CD4-positive, alpha-beta T cell treated with Interleukin-15 for 4 hours (primary cell): Measurements from ENCODE around the gene SAT1.

Experiments used
- DNase-seq: peaks from one replicate; pipeline ENCODE4 v3.0.0-alpha.2; 2020; ENCODE audit warnings: low spot score

Gene SAT1

DNA sequence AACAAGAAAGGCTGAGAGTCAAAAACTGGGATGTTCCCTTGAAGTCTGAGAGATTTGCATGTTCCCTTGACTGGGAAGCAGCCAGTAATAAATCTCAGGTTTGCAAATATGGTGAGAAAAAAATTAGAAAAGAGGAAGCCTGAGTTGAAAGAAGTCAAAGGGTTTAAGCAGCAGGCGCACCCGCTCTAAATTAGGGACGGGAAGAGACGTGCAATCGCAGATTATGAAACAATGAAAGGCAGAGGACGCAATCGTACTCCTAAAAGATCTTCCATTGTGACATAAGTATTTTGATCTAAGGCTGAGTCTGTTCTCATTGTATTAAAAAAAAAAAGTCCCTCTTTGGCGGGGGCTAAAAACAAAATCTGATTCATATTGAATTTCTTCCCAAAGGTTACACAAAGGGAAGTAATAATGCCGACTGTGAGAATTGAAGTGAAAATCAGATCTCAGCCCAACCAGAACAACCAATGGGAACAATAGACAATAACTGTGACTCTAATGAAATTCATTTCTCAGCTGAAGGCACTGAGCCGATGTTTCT lies 28.2 kb downstream of the SAT1 start:
- DNase-seq, result no peak

DNA sequence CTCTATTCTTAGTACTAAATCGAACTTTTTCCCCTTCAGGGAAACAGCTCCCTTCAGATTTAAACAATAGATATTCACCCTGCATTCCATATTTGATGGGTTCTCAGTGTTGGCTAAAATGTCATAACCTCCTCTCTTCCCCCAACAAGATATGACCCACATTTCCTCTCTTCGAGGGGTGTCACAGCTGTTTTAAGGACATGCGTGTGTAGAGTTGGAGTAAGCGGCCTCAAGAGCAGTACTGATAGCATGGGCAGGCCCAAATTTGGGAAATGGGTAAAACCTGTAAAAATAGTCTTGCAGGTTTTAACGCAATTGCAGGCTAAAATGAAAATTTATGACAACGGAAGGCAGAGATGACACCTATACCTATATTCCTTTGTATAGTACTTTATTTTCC lies 28.7 kb downstream of the SAT1 start:
- no peak for DNase-seq

DNA sequence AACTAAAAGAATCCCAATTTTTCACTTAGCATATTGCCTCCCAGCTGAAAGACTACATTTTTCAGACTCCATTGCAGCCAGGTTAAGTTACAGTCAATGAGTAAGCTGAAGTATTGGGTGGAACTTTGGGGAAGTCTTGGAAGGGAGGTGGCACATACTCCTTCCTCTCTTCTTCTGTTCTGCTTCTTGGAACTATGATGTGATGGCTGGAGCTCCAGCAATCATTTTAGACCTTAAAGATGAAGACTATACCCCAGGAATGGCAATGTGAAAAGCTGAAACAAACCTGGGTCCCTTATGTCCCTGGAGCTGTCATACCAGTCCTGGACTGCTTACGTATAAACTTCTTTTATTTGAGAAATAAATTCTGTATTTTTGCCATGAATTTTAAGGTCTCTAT lies 30.8 kb downstream of the SAT1 start:
- no peak for DNase-seq

DNA sequence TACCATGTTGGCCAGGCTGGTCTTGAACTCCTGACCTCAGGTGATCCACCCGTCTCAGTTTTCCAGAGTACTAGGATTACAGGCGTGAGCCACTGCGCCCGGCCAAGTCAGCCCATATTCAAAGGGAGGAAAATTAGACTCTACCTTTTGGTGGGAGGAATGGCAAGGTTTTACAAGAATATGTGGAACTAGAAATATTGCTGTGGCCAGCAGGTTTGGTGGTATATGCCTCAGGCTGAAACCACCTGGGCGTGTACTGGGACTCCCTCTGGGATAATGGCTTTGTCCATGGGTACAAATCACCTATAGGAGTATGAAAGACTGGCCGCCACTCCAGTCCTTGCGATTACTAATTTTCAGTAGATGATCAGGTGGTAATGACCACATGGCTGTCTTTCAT lies 32.4 kb downstream of the SAT1 start:
- DNase-seq, result no peak

DNA sequence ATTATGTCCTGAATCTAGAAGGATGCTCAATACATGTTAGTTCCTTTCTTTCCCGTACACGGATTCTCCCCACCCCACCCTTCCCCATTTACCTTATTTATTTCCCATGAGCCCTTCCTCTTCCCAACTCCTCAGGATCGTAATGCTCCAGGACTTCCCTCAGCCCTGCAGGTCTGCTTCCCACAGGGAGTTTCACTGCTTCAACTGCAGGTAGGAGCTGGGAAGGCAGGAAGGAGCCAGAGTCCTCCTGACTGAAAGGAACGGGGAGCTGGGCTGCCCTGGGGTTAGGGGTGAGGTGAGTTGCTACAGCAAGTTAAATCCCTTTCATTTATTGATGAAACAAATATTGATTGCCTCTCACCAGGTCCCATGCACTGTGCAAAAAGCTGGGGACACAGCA lies 33.2 kb downstream of the SAT1 start:
- no peak for DNase-seq

DNA sequence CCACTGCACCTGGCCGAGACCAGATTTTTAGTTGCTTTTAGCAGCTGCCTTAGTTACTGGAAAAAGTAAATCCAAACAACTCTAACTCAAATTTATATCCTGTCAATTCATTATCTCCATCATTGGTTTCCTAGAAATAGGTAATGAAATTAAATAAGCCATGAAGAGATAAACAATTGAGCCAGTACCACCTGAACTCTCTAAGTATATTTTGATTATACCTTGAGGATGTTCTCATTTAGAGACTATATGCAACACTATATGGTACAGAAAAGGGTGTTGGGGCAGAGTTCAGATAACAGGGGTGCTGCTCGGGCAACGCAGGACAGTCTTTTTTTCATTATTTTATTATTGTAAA lies 35.0 kb downstream of the SAT1 start:
- no peak for DNase-seq

DNA sequence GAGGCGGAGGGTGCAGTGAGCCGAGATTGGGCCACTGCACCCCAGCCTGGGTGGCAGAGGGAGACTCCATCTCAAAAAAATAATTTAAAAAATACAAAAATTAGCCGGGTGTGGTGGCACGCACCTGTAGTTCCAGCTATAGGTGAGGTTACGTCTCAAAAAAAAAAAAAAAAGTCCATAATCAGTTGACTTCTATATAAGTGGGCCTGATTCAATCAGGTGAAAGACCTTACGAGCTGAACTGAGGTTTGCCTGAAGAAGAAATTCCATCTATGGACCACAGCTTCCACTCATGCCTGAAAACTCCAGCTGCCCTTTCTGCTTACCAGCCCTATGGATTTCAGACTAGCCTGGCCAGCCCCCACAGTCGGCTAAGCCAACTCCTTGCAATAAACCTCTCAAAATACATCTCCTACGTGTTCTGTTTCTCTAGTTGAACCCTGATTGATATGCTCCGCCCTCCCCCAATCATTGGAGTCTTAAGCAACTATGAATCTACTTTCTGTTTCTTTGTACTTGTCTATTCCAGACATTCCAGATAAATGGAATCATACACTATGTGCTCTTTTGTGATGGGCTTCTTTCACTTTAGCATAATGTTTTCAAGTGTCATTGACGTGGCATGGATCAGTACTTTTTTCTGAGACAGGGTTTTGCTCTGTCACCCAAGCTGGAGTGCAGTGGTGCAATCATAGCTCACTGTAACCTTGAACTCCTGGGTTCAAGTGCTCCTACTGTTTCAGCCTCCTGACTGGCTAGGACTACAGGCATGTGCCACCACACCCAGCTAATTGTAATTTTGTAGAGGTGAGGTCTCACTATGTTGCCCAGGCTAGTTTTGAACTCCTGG lies 36.6 kb downstream of the SAT1 start:
- no peak for DNase-seq

DNA sequence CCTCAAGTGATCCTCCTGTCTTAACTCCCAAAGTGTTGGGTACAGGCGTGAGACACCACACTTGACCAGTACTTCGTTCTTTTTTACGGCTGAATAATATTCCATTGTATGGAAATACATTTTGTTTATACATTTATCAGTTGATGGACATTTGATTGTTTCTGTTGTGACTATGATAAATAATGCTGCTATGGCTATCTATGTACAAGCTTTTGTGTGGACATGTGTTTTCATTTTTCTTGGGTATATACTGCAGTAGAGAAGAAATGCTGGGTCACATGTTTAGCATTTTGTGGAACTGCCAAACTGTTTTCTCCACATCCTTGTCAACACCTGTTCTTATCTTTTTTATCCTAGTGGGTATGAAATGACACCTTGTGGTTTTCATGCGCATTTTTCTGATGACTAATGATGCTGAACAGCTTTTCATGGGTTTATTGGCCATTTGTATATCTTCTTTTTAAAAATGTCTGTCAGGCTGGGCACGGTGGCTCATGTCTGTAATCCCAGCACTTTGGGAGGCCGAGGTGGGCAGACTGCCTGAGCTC lies 37.3 kb downstream of the SAT1 start:
- no peak for DNase-seq

DNA sequence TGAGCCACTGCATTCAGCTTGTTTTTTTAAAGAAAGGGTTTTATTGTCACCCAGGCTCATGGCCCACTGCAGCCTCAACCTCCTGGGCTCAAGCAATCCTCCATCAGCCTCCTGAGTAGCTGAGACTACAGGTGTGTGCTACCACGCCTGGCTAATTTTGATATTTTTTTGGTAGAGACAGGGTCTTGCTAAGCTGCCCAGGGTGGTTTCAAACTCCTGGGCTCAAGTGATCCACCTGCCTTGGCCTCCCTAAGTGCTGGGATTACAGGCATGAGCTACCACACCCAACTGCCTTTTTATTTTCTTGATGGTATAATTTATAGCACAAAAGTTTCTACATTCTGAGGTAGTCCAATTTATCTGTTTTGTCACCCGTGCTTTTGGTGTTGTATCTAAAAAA lies 38.9 kb downstream of the SAT1 start:
- DNase-seq, result no peak

DNA sequence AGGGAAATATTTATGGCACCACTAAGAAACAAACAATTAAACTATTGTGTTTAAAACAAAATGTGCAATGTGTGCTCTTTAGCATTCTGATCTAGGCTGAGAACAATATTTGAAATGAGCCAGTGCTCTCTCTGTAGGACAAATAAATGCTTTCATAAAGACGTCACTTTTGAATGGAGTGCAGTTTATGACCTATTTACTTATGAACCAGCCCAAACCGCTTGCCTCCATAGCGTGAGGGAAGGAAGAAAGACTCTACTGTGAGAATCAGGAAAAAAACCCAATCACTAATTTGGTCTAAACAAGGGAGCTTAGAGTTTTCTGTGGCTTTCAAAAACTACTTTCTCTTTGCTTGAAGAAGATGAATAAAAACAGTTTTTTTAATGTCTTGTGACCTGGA lies 39.4 kb downstream of the SAT1 start:
- no peak for DNase-seq

DNA sequence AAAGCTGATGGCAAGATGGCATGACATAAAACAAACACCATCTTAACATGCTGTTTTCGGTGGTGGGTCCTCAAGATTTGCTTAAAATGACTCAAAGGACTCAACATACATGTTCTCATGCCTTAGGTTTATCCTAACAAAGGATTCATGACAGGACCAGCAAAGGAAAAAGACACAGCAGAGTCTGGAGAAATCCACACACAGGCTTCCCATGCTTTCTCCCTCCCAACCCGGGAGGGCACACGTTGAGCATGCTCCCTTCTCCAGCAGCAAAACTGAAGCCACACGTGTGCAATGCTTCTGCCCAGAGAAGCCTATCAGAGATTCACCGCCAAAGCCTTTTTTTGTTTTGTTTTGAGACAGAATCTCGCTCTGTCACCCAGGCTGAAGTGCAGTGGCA lies 39.9 kb downstream of the SAT1 start:
- DNase-seq, result no peak

DNA sequence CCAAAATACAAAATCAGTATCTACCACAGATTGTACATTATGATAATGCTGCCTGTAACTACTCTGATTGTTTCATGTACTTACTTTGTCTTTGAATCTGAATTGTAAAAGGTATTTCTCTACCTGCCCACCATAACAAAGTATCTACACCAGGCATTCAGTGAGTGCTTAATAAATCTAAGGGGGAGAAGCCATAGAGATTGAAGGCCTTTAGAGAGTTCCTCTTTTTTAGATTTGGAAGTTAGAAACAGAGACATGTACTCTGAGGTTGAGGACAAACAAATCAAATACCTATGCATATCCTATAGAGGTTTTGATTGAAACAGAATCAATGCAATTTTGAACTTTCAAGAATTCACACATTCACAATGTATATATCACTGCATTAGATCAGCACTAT lies 42.7 kb downstream of the SAT1 start:
- DNase-seq, result no peak

DNA sequence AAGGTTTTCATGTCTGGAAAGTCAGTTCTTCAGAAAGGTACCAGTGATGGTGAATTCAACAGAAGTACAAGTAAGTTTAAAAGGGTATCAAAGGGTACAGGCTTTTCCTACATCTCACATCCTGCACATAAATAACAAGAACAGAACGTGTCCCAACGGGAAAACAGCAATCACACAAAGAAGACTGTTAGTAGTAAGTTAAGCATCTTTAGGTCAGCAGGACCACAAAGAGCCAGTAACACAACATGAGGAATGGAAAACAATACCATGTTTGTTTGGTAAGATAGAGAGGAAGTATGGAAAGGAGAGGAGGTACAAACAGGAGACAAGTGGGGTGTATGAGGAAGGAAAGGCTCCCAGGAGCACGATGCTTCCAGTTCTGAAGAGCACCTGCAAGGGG lies 43.2 kb downstream of the SAT1 start:
- DNase-seq, result no peak

DNA sequence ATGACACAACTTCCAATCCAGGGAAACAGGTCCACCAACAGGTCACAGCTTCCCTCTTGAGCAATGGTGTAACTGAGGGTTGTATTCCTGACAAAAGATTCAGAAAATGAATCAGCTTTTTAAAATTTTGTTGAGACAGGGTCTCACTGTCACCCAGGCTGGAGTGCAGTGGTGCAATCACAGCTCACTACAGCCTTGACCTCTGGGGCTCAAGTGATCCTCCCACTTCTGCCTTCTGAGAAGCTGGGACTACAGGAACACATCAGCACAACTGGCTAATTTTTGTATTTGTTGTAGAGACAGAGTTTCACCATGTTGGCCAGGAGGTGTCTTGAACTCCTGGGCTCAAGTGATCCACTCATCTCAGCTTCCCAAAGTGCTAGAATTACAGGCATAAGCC lies 43.7 kb downstream of the SAT1 start:
- no peak for DNase-seq

DNA sequence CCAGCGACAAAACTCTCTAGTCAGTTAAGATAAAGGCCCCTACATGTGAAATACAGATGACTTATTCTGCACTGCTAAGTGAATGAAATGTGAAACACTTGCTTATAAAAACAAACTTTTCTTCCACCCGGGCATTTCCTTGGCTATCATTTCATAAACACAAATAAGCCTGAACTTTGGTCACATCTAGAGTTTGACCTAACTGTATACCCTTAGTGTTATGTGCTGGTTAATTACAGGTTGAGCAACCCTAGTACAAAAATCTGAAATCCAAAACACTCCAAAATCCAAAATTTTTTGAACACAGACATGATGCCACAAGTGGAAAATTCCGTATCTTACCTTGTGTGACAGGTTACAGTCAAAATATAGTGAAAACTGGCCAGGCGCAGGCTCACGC lies 45.9 kb downstream of the SAT1 start:
- no peak for DNase-seq

DNA sequence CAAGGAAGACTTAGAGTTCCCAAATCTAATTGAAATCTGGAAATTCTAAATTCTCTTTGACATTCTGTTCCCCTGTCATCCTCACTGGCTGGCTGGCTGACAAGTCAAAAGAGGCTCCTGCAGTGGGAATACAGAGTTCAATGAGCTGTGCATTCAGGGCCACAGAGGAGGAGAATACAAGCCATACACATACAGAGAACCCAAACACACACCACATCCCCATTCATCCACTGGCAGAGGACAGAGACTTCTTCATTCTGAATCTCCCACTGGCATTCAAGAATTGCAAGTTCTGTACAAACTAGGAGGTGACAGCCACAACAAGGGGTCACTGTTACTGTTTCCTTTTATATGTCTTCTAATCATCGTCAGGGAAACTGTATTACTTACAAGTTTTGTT lies 49.7 kb downstream of the SAT1 start:
- DNase-seq, result no peak
